Caco-2 (cell line): ENCODE measurements around the gene TNPO3. TPM values are rescaled to one million over a fixed set of nuclear protein-coding genes. Genes with fewer than 3 reads are reported as not detected.

Experiments used
- BruUV-seq: library from RNA; stranded (reverse); fragments of 400-500 nt; replicated peaks from 2 replicates; lab custom pipeline; 2021; lab: Mats Ljungman, UMichigan
- CTCF ChIA-PET: fragments of 300-600 bp; sonication (Branson Sonifier 250); formaldehyde crosslinking; loops from one replicate; lab custom pipeline; 2022; ENCODE audit warnings: antibody characterized with exemption; lab: Charles Lee
- POLR2A ChIA-PET: fragments of 300-600 bp; sonication (Branson Sonifier 250); formaldehyde crosslinking; loops from one replicate; lab custom pipeline; 2022; ENCODE audit warnings: antibody characterized with exemption; lab: Charles Lee
- DNase-seq, 2 experiments: peaks; one replicate each; pipeline versions ENCODE4 v3.0.0 to v3.0.0-alpha.2; 2020 to 2022
- H3K27me3 ChIP-seq: replicated peaks from 2 replicates; pipeline ENCODE4 v1.6.0; 2011; ENCODE audit warnings: low read length; ENCODE audit not compliant: control insufficient read depth, insufficient read depth
- H3K36me3 ChIP-seq: 2 replicates; pipeline ENCODE4 v1.5.1; 2011; ENCODE audit warnings: low read length; ENCODE audit not compliant: control insufficient read depth, insufficient read depth
- H3K4me1 ChIP-seq: fragments of 250-450 bp; sonication (Bioruptor Pico); 2 replicates; pipeline ENCODE4 v1.5.1; 2020; ENCODE audit warnings: mild to moderate bottlenecking
- H3K4me3 ChIP-seq: 2 replicates; pipeline ENCODE4 v1.5.1; 2011; ENCODE audit warnings: low read depth, mild to moderate bottlenecking, control low read depth, low read length
- H3K9me3 ChIP-seq: fragments of 250-450 bp; sonication (Bioruptor Pico); 2 replicates; pipeline ENCODE4 v1.5.1; 2020; ENCODE audit warnings: mild to moderate bottlenecking, moderate library complexity
- H3K27ac Mint-ChIP-seq: one replicate; pipeline ENCODE4 v1.8.0; 2022; ENCODE audit warnings: mixed read lengths; ENCODE audit not compliant: unreplicated experiment
- H3K27me3 Mint-ChIP-seq: one replicate; pipeline ENCODE4 v1.8.0; 2022; ENCODE audit warnings: mixed read lengths; ENCODE audit not compliant: insufficient read depth, unreplicated experiment
- H3K36me3 Mint-ChIP-seq: one replicate; pipeline ENCODE4 v1.8.0; 2022; ENCODE audit warnings: mild to moderate bottlenecking, mixed read lengths; ENCODE audit not compliant: insufficient read depth, unreplicated experiment
- H3K4me1 Mint-ChIP-seq: one replicate; pipeline ENCODE4 v1.8.0; 2022; ENCODE audit warnings: low read depth, mixed read lengths; ENCODE audit not compliant: unreplicated experiment
- H3K4me3 Mint-ChIP-seq: one replicate; pipeline ENCODE4 v1.8.0; 2022; ENCODE audit warnings: mild to moderate bottlenecking, moderate library complexity, mixed read lengths; ENCODE audit not compliant: unreplicated experiment
- H3K9me3 Mint-ChIP-seq: one replicate; pipeline ENCODE4 v1.8.0; 2022; ENCODE audit warnings: mixed read lengths; ENCODE audit not compliant: unreplicated experiment
- intact Hi-C: fragments of 100-400 bp; cut with micrococcal nuclease; formaldehyde crosslinking; loops from one replicate; pipeline ENCODE4 v1.10.0; 2022; ENCODE audit not compliant: unreplicated experiment
- total RNA-seq: library from RNA; stranded (reverse); gene quantifications from 2 replicates; pipeline ENCODE4 v1.2.3, GENCODE V29; 2022
- TF ChIP-seq, protein P1 (sequence below), 2 experiments: fragments of 200-600 bp in 1 of 2; IDR thresholded peaks; 1 replicate in 1 of 2; 2 replicates in 1 of 2; pipeline versions ENCODE4 v1.5.1 to v1.8.0; 2011 to 2022; ENCODE audit warnings: antibody characterized with exemption in 1 of 2, control low read depth in 1 of 2, inconsistent platforms in 1 of 2, low read depth in 1 of 2, low read length in 1 of 2, mild to moderate bottlenecking in 1 of 2, moderate library complexity in 1 of 2; ENCODE audit not compliant: insufficient read depth in 1 of 2, severe bottlenecking in 1 of 2, unreplicated experiment in 1 of 2

TNPO3 gene
- total RNA-seq, 1 experiment from 2014 or later = 59.8 TPM

DNA sequence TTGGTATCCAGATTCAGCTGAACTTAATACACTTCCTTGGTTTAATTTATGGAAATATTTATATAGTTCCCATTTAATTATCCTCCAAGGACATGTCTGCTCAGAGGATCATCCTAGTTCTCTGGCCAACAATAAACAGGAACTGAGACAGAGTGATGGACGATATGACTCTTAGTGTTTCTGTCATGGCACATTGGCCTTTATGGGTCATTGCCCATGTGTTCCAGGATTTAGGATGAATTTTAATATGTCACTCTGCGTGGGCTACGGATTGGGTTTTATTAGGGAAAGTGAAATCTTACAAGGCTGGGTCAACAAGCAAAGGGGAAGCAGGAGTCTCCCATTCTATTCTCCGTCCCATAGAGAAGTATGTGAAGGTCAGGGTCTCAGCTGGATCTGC lies 18.8 kb upstream of the TNPO3 start:
- BruUV-seq = no TSS peak
- ChIA-PET POLR2A (no interaction called here), CTCF (interaction anchor here (0.6 kb wide), 1 partner anchor 196 kb away, joined by 7 read pairs; no protein-coding TSS in a partner anchor)
- peaks cover 6% of the 10 kb centered on the region; the same call in 1 of the 2 replicates for H3K9me3 ChIP-seq
- H3K4me1 ChIP-seq = no peaks in the 10 kb centered on the region
- Mint-ChIP-seq H3K27ac (no peak overlapping the region), H3K36me3 (no peaks in the 10 kb centered on the region), H3K27me3 (peaks cover 2% of the 10 kb centered on the region), H3K9me3 (no peaks in the 10 kb centered on the region), H3K4me1 (no peaks in the 10 kb centered on the region), H3K4me3 (no peak overlapping the region)
- H3K27me3 ChIP-seq = no peaks in the 10 kb centered on the region
- DNase-seq = no peak
- intact Hi-C loops = no loop called here
- TF ChIP-seq, protein P1, sequence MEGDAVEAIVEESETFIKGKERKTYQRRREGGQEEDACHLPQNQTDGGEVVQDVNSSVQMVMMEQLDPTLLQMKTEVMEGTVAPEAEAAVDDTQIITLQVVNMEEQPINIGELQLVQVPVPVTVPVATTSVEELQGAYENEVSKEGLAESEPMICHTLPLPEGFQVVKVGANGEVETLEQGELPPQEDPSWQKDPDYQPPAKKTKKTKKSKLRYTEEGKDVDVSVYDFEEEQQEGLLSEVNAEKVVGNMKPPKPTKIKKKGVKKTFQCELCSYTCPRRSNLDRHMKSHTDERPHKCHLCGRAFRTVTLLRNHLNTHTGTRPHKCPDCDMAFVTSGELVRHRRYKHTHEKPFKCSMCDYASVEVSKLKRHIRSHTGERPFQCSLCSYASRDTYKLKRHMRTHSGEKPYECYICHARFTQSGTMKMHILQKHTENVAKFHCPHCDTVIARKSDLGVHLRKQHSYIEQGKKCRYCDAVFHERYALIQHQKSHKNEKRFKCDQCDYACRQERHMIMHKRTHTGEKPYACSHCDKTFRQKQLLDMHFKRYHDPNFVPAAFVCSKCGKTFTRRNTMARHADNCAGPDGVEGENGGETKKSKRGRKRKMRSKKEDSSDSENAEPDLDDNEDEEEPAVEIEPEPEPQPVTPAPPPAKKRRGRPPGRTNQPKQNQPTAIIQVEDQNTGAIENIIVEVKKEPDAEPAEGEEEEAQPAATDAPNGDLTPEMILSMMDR (IDR thresholded peaks at IDR 0.05; ENCODE audit: insufficient read depth in 1 of 2, low read depth in 1 of 2, low read length in 1 of 2, severe bottlenecking in 1 of 2, unreplicated experiment in 1 of 2) = no peak
- H3K36me3 ChIP-seq = no peaks in the 10 kb centered on the region
- no peak overlapping the region for H3K4me3 ChIP-seq

- TF ChIP-seq, protein P1 (IDR thresholded peaks at IDR 0.05; ENCODE audit: insufficient read depth in 1 of 2, low read depth in 1 of 2, low read length in 1 of 2, severe bottlenecking in 1 of 2, unreplicated experiment in 1 of 2) = no peak
- no peak overlapping the region for H3K4me3 ChIP-seq
- Mint-ChIP-seq H3K27ac (no peak overlapping the region), H3K27me3 (no peaks in the 10 kb centered on the region), H3K4me1 (no peaks in the 10 kb centered on the region), H3K36me3 (no peaks in the 10 kb centered on the region), H3K4me3 (no peak overlapping the region), H3K9me3 (no peaks in the 10 kb centered on the region)
- no TSS peak for BruUV-seq
- intact Hi-C loops = no loop called here
- POLR2A ChIA-PET = no interaction called here
- no peaks in the 10 kb centered on the region for H3K27me3 ChIP-seq
- no peaks in the 10 kb centered on the region for H3K36me3 ChIP-seq
- CTCF ChIA-PET = no interaction called here
- H3K4me1 ChIP-seq = no peaks in the 10 kb centered on the region
- no peak for DNase-seq
- peaks cover 6% of the 10 kb centered on the region; the same call in 1 of the 2 replicates for H3K9me3 ChIP-seq
These were observed 18.3 kb upstream of the TNPO3 start for GRCh38 chr7:129073204-129073603.

DNA sequence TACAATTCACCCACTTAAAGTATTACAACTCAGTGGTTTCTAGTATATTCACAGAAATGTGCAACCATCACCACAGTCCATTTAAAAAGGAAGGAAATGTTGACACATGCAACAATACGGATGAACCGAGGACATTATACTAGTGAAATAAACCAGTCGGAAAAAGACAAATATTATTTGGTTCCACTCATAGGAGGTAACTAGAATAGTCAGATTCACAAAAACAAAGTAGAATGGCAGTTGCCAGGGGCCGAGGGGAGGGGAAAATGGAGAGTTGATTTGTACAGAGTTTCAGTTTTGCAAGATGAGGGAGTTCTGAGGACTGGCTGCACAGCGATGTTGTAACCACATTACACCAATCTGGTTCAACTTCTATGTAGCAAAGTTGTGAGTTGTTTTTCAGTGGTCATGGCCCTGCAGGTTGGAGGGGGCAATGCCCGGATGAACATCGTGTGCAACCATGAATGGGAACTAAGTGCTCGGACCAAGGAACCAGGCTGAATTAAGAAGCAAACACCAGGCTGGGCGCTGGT lies 17.6 kb upstream of the TNPO3 start:
- Histone ChIP-seq H3K4me1 (no peaks in the 10 kb centered on the region), H3K27me3 (no peaks in the 10 kb centered on the region), H3K9me3 (peaks cover 6% of the 10 kb centered on the region; the same call in 1 of the 2 replicates), H3K36me3 (no peaks in the 10 kb centered on the region), H3K4me3 (no peak overlapping the region)
- ChIA-PET POLR2A (no interaction called here), CTCF (no interaction called here)
- no peaks in the 10 kb centered on the region for H3K27me3 Mint-ChIP-seq
- DNase-seq = no peak
- BruUV-seq = no TSS peak
- H3K4me3 Mint-ChIP-seq = no peak overlapping the region
- no peaks in the 10 kb centered on the region for H3K36me3 Mint-ChIP-seq
- H3K4me1 Mint-ChIP-seq = no peaks in the 10 kb centered on the region
- TF ChIP-seq, protein P1 (IDR thresholded peaks at IDR 0.05; ENCODE audit: insufficient read depth in 1 of 2, low read depth in 1 of 2, low read length in 1 of 2, severe bottlenecking in 1 of 2, unreplicated experiment in 1 of 2) = no peak
- intact Hi-C loops = no loop called here
- H3K27ac Mint-ChIP-seq = no peak overlapping the region
- no peaks in the 10 kb centered on the region for H3K9me3 Mint-ChIP-seq
